ENCODE measurements around the gene RNF133.

DNA sequence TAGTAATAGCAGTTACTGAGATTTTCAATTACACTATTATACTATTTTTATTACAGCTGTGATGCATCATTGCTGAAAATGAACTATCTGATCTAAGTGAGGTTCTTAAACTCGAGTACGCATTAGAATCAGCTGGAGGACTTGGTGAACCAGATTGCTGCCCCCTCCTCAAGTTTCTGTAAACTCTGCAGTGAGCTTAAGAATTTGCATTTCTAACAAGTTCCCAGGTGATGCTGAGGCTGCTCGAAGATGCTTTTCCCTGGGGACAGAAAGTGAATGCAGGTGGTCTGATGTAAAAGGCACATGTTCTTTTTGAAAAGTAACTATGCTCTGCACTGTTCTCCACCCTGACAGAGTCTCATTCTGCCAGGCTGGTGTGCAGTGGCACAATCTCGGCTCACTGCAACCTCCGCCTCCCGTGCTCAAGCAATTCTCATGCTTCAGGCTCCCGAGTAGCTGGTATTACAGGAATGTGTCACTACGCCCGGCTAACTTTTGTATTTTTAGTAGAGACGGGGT is 12.5 kb downstream of the RNF133 start:
- TF ChIP-seq, protein P1, sequence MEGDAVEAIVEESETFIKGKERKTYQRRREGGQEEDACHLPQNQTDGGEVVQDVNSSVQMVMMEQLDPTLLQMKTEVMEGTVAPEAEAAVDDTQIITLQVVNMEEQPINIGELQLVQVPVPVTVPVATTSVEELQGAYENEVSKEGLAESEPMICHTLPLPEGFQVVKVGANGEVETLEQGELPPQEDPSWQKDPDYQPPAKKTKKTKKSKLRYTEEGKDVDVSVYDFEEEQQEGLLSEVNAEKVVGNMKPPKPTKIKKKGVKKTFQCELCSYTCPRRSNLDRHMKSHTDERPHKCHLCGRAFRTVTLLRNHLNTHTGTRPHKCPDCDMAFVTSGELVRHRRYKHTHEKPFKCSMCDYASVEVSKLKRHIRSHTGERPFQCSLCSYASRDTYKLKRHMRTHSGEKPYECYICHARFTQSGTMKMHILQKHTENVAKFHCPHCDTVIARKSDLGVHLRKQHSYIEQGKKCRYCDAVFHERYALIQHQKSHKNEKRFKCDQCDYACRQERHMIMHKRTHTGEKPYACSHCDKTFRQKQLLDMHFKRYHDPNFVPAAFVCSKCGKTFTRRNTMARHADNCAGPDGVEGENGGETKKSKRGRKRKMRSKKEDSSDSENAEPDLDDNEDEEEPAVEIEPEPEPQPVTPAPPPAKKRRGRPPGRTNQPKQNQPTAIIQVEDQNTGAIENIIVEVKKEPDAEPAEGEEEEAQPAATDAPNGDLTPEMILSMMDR (IDR thresholded peaks at IDR 0.05), result no peak
- TF ChIP-seq POLR2AphosphoS5 (IDR thresholded peaks at IDR 0.05) (no peak), EP300 (IDR thresholded peaks at IDR 0.05; ENCODE audit: low read depth) (no peak)

Measured in transverse colon (tissue), 4 donors.